ENCODE data around the gene ARHGAP40. TPM values are rescaled to one million over a fixed set of nuclear protein-coding genes. Genes with fewer than 3 reads are reported as not detected.

The ARHGAP40 gene
- total and polyA plus RNA-seq, 2 of the 8 experiments (the other 6 are each of a cell fraction or from before 2014, with no cell fraction given): 0.74 to 1.4 TPM

DNA sequence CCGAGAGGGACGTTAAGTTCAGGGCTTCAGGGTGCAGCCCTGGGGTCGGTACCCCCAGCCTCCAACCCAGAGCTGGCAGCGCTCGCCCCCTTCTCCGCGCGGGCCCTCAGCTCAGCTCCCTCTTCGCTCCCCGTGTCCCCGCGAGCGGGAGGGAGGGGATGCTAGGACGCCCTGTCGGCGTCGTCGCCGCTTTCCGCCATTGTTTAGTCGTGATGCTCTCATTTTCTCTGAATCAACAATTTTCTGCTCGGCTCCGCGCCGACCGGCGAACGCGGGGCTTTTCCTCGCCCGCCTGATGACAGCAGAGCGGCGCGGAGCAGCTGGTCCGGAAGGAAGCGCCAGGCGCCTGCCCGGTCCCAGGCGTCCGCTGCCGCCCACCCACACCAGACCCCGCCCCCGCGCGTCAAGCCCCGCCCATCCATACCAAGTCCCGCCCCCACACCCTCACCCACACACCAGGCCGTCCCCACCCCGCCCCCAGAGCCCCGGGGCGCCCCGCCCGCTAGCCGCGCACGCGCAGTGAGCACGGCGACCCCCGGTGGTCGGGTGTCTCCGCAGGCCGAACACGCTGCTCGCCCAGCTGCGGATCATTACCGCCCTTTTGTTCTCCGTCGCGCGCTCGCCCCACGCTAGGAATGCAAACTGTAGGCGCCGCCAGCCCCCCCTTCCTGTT lies 72.6 kb downstream of the ARHGAP40 start (continued):
- TF ChIP-seq EGR1 (IDR thresholded peaks at IDR 0.05; ENCODE audit: borderline replicate concordance, low read depth, low read length) (peak; percentile 26; the same call in 1 of the 2 replicates), EZH2 (IDR thresholded peaks at IDR 0.05; ENCODE audit: low read depth, low read length, severe bottlenecking) (peak; percentile 51), ASH2L (IDR thresholded peaks at IDR 0.05; ENCODE audit: low read length) (peak; percentile 78), PHF8 (conservative IDR thresholded peaks at IDR 0.05; ENCODE audit: low read depth, low read length) (0 out of 2 replicates have a peak, but pooled peaks have one; percentile 44), CREB1 (IDR thresholded peaks at IDR 0.05) (peak; percentile 55; the same call in 1 of the 2 replicates)
- TF ChIP-seq, protein P1, sequence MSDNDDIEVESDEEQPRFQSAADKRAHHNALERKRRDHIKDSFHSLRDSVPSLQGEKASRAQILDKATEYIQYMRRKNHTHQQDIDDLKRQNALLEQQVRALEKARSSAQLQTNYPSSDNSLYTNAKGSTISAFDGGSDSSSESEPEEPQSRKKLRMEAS (IDR thresholded peaks at IDR 0.05): peak; percentile 88

Data from H1 (cell line).